Measurements from ENCODE around the gene GNG5.
"Not testable (repeated sequence)": the region's sequence is repeated elsewhere in the genome, so short reads cannot be mapped to it uniquely, and the experiment has no call there.

GNG5 gene

DNA sequence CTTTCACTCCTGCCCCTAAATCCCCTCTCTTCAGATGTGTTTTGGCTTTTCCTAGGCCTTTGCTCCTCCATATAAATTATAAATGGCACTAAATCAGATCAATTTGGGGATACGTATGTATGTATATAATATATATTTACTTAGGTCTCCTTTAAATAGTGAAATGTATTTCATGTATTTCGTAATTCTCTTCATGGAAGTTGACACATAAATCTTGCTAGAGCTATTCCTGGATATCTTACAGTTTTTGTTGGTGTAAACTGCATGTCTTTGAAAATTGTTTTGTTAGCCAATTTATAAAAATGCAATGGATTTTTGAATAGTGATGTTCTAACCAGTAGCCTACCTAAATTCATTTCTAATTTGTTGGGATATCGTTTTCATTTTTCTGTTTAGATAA is 18.3 kb downstream of the GNG5 start:
- no peak for DNase-seq (ENCODE audit: low read depth)

DNA sequence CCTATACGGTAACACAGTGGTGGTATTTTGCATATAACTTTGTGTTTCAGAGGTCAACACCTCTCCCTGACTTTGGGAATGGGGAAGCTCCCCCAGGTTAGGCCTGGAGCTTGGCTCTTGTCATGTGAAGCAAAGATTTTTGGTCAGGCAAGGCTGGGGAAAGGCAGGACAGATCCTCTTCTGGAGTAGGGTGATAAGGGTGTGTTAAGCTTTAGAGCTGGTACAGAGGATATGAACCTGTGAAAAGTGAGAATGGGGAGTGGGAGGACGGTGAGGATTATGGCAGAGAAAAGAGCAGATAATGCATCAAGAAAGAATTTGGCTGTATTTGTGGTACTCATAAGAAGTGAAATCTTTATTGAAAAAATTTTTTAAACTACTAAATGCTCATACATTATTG is 25.1 kb downstream of the GNG5 start:
- DNase-seq (ENCODE audit: low read depth) = no peak

DNA sequence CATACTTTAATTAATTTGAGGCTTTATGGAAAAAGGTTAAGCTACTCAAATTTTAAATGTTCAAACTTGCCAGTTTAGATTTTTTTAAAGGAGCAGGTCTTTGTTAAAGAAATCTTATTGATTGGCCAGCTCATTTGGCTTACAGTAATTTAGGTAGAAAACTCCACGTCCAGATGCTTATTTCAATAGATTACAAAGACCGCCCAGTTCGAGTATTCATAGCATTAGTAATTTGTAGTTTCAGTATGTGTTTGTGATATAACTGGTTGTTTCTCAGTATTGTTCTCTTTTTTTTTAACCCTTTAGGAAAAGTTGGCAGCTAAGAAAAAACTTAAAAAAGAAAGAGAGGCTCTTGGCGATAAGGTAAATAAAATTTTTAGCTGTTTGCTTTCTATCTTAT is 25.7 kb downstream of the GNG5 start:
- DNase-seq (ENCODE audit: low read depth) = no peak

DNA sequence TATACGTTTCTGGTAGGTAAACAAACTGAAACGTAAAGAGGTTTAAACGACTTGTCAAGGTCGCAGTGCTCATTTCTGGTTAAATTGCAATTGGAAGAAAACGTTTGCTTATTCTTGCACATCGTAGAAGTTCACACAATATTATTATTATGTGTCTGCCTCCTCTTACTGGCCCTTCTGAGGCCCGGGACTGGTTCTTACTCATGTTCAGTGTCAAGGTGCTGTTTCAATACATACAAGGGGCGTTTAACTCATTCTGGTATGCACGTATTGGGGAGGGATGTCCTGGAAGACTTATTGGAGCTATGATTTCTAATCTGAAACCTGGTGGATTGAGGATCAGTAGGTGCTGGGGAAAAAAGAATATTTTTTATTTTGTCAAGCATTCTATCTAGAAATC is 26.4 kb downstream of the GNG5 start:
- no peak for DNase-seq (ENCODE audit: low read depth)

DNA sequence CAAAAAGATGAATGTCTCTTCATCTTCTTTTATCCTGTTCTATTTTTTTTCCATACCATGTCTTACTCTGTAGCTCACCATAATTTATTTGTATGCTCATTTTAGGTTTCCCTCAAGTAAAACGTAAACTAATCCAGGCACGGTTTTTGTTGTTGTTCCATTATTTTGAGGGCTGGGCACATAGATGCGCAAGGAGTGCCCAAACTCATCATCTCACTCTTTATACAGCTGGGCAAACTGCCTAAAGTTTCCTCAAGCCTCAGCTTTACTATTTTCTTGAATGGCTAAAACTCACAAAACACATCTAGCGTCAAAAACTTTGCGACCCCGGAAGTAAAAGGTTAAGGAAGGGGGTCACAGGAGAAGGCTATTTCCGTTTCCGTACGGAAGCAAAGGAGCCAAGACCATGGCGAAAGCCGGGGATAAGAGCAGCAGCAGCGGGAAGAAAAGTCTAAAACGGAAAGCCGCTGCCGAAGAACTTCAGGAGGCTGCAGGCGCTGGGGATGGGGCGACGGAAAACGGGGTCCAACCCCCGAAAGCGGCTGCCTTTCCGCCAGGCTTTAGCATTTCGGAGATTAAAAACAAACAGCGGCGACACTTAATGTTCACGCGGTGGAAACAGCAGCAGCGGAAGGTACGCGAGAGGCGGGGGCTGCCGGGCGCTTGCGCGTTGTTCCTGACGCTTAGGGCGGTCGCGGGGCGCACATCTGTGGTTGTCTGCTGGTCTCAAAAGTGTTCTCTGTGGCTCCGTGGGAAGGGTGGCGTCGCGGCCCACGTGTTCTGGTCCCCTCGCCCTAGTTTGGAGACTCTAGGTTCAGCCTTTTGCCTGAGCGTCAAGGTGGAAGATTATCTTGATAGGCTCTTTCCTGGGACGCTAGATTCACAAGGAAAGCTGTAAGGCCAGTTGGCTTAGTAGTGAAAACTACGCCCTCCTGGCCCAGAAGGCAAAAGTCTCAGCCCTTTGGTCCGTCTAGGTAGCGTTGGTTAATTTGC is 27.2 kb downstream of the GNG5 start, which contains the start of gene RPF1:
TSS of gene RPF1 (plus strand) at position 391 of the 993 bp plus-strand sequence. CDS start at position 407, 16 bp downstream.
- DNase-seq (ENCODE audit: low read depth) = peak; percentile 61

DNA sequence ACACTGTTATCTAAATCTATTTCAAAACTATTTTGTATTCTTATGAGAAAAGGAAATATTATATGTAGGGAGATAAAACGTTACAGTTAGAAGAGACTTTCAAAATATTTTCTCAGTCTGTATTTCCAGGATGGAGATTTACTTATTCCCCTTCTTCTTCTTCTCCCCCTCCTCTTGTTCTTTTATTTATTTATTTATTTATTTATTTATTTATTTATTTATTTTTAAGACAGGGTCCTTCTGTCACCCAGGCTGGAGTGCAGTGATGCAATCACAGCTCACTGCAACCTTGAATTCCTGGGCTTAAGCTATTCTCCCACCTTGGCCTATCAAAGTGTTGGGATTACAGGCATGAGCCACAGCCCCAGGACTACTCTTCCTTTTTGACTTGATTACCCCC is 30.2 kb downstream of the GNG5 start:
- no peak for DNase-seq (ENCODE audit: low read depth)

DNA sequence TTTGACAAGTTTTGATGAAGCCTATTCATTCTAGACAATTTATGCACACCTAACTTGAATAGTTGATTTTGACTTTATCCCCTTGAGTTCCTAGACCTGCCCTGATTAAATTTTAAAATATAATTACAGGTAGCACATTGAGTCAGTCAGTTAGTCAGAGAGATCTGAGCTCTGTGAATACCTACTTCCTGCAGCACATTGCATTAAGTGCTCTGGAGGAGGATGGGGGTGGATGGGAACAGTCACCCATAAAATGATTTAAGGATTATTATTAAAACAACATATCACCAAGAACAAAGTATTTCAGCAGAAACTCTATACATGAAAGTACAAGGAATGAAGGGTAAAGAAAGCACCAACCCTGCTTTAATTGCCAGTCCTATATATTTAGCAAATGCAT is 39.1 kb downstream of the GNG5 start:
- no peak for DNase-seq (ENCODE audit: low read depth)

DNA sequence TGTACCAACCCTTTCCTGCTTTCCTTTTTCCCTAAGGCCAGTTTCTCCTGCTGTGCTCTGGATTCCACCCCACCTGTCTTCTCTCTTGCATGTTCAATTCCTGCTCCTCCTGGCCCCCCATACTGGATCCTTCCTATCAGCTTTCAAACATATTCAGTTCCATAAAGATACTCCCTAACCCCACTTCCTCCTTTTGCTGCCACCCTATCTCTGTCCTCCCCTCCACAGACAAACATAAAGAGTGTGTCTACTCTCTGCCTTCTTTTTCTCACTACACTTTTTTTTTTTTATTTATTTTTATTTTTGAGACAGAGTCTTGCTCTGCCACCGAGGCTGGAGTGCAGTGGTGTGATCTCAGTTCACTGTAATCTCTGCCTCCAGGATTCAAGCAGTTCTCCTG is 44.3 kb downstream of the GNG5 start:
- DNase-seq (ENCODE audit: low read depth) = no peak

DNA sequence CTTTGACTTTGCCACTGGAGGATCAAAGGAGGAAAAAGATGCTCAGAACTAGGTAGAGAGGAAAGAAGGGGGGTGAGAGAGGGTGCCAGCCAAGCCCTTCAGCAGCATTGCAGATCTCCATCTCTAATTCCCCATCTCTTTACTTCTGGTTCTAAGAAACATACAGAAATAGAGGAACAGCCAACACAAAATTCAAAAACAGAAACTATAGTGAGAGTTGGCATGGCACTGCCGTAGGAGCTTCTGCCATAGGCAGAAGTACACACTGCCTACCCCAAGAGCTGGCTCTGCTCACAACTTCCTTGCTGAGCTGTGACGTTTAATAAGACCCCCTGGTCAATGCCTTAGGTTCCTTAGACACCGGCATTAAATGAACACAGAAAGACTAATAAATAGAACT is 53.9 kb downstream of the GNG5 start:
- no peak for DNase-seq (ENCODE audit: low read depth)

DNA sequence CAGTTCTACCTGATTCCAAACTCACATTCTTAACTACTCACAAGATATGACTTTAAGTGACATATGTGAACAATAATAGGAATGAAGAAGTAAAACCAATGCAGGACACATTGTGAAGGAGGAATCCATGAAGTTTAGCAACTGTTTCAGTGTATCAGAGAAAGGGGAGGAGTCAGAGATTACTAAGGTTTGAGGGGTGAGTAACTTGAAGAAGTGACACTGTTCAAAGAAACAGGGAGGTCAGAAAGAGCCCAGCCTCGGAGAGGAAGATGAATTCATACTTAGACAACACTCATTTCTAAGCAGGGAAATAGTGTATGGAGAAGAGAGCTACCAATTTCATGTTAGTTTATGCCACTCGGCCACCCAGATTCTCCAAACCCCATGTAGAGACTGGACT is 55.5 kb downstream of the GNG5 start:
- no peak for DNase-seq (ENCODE audit: low read depth)

DNA sequence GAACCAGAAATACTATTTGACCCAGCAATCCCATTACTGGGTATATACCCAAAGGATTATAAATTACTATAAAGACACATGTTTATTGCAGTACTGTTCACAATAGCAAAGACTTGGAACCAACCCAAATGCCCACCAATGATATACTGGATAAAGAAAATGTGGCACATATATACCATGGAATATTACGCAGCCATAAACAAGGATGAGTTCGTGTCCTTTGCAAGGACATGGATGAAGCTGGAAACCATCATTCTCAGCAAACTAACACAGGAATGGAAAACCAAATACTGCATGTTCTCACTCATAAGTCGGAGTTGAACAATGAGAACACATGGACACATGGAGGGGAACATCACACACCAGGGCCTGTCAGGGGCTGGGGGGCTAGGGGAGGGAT is 57.7 kb downstream of the GNG5 start:
- DNase-seq (ENCODE audit: low read depth) = not testable (repeated sequence)
